CD4-positive, CD25-positive, alpha-beta regulatory T cell (primary cell): Measurements from ENCODE around the gene MROH9. TPM values are rescaled to one million over a fixed set of nuclear protein-coding genes. Genes with fewer than 3 reads are reported as not detected.

Source experiments
- ATAC-seq, 2 donors: fragments of 150-1000 bp; cut with Tn5 transposase; one replicate each; pipeline ENCODE4 v1.10.0; 2021; ENCODE audit warnings: low read depth in 2 of 2, moderate number of reproducible peaks in 2 of 2, moderate library complexity in 1 of 2
- DNase-seq, 3 donors: peaks; one replicate each; pipeline versions ENCODE4 v3.0.0 to v3.0.0-alpha.2; 2012 to 2022; ENCODE audit warnings: mixed read lengths in 1 of 3
- H3K27ac ChIP-seq: one replicate; pipeline ENCODE4 v1.7.0; 2013; ENCODE audit warnings: mild to moderate bottlenecking, low read length; ENCODE audit not compliant: insufficient read depth, poor library complexity, severe bottlenecking
- H3K27me3 ChIP-seq: one replicate; pipeline ENCODE4 v1.7.0; 2013; ENCODE audit warnings: low read length; ENCODE audit not compliant: control insufficient read depth, insufficient read depth
- H3K36me3 ChIP-seq: one replicate; pipeline ENCODE4 v1.7.0; 2013; ENCODE audit warnings: mild to moderate bottlenecking, low read length, moderate library complexity; ENCODE audit not compliant: control insufficient read depth, insufficient read depth
- H3K4me1 ChIP-seq: 2 replicates; pipeline ENCODE4 v1.7.0; 2013; ENCODE audit warnings: mild to moderate bottlenecking, low read length; ENCODE audit not compliant: insufficient read depth, control insufficient read depth, poor library complexity, severe bottlenecking
- H3K4me3 ChIP-seq: one replicate; pipeline ENCODE4 v1.7.0; 2013; ENCODE audit warnings: low read depth, mild to moderate bottlenecking, low read length, moderate library complexity
- H3K9me3 ChIP-seq, 2 experiments: 1 replicate in 1 of 2; 2 replicates in 1 of 2; pipeline ENCODE4 v1.7.0; 2013; ENCODE audit warnings: low read length in 2 of 2, mild to moderate bottlenecking in 1 of 2, moderate library complexity in 1 of 2; ENCODE audit not compliant: control insufficient read depth in 2 of 2
- H3K27ac Mint-ChIP-seq, 3 donors: one replicate each; pipeline ENCODE4 v1.8.0; 2020 to 2022; ENCODE audit warnings: mild to moderate bottlenecking in 3 of 3, mixed read lengths in 3 of 3, moderate library complexity in 2 of 3
- H3K27me3 Mint-ChIP-seq: one replicate; pipeline ENCODE4 v1.8.0; 2022; ENCODE audit warnings: mild to moderate bottlenecking, mixed read lengths
- H3K36me3 Mint-ChIP-seq: one replicate; pipeline ENCODE4 v1.8.0; 2020; ENCODE audit warnings: mixed read lengths
- H3K4me1 Mint-ChIP-seq, 4 donors: one replicate each; pipeline ENCODE4 v1.8.0; 2020 to 2022; ENCODE audit warnings: mixed read lengths in 4 of 4, mild to moderate bottlenecking in 1 of 4
- H3K4me3 Mint-ChIP-seq, 4 donors: one replicate each; pipeline ENCODE4 v1.8.0; 2020 to 2022; ENCODE audit warnings: mild to moderate bottlenecking in 4 of 4, mixed read lengths in 4 of 4, moderate library complexity in 3 of 4
- H3K9me3 Mint-ChIP-seq, 7 donors: one replicate each; pipeline ENCODE4 v1.8.0; 2020 to 2022; ENCODE audit warnings: mixed read lengths in 7 of 7, mild to moderate bottlenecking in 3 of 7, moderate library complexity in 2 of 7
- polyA plus RNA-seq, 4 donors: library from polyadenylated mRNA; unstranded; fragments of 300-500 nt; fragmentation: Illumina TruSeq; gene quantifications; one replicate each; pipeline ENCODE4 v1.2.3, GENCODE V29; 2021
- total RNA-seq: library from RNA; stranded (reverse); gene quantifications from one replicate; pipeline ENCODE4 v1.2.3, GENCODE V29; 2022

The MROH9 gene
- total and polyA plus RNA-seq, 5 donors from 2014 or later: not detected

- Mint-ChIP-seq H3K4me3 (no peak overlapping the region), H3K4me1 (no peaks in the 10 kb centered on the region), H3K27me3 (peaks cover 4% of the 10 kb centered on the region), H3K27ac (no peak overlapping the region), H3K36me3 (no peaks in the 10 kb centered on the region), H3K9me3 (peaks cover 0 to 10% (median 1%) of the 10 kb centered on the region in 7 donors)
- no peaks in the 10 kb centered on the region for H3K4me1 ChIP-seq
- no peaks in the 10 kb centered on the region for H3K36me3 ChIP-seq
- DNase-seq (no peak), ATAC-seq (no peak)
- no peaks in the 10 kb centered on the region for H3K27me3 ChIP-seq
- H3K9me3 ChIP-seq: no peaks in the 10 kb centered on the region
- no peak overlapping the region for H3K27ac ChIP-seq
- H3K4me3 ChIP-seq: no peak overlapping the region
Measured at GRCh38 chr1:171017426-171017825, 82.1 kb downstream of the MROH9 start.

GRCh38 chr1:171019971-171020370 lies 84.6 kb downstream of the MROH9 start:
- no peak for ATAC-seq
- Histone ChIP-seq H3K4me1 (no peaks in the 10 kb centered on the region), H3K9me3 (no peaks in the 10 kb centered on the region), H3K36me3 (no peaks in the 10 kb centered on the region), H3K27me3 (no peaks in the 10 kb centered on the region), H3K4me3 (no peak overlapping the region), H3K27ac (no peak overlapping the region)
- DNase-seq: no peak
- Mint-ChIP-seq H3K4me3 (no peak overlapping the region), H3K27me3 (peaks cover 4% of the 10 kb centered on the region), H3K27ac (no peak overlapping the region), H3K9me3 (peaks cover 0 to 10% (median 1%) of the 10 kb centered on the region in 7 donors), H3K36me3 (no peaks in the 10 kb centered on the region), H3K4me1 (no peaks in the 10 kb centered on the region)

- H3K4me3 Mint-ChIP-seq: no peak overlapping the region
- H3K36me3 Mint-ChIP-seq: no peaks in the 10 kb centered on the region
- ATAC-seq: no peak
- no peak overlapping the region for H3K27ac Mint-ChIP-seq
- H3K4me1 Mint-ChIP-seq: no peaks in the 10 kb centered on the region
- H3K27me3 Mint-ChIP-seq: no peaks in the 10 kb centered on the region
- Histone ChIP-seq H3K4me1 (no peaks in the 10 kb centered on the region), H3K27me3 (no peaks in the 10 kb centered on the region), H3K36me3 (no peaks in the 10 kb centered on the region), H3K4me3 (no peak overlapping the region), H3K27ac (no peak overlapping the region), H3K9me3 (no peaks in the 10 kb centered on the region)
- peaks cover 0 to 7% (median 3%) of the 10 kb centered on the region in 7 donors for H3K9me3 Mint-ChIP-seq
- no peak for DNase-seq
Measured at GRCh38 chr1:171032822-171033702, 97.7 kb downstream of the MROH9 start.

- no peak for DNase-seq
- H3K27ac Mint-ChIP-seq: no peak overlapping the region
- H3K27me3 ChIP-seq: no peaks in the 10 kb centered on the region
- no peaks in the 10 kb centered on the region for H3K4me1 Mint-ChIP-seq
- H3K4me1 ChIP-seq: no peaks in the 10 kb centered on the region
- H3K36me3 Mint-ChIP-seq: no peaks in the 10 kb centered on the region
- no peak overlapping the region for H3K27ac ChIP-seq
- H3K9me3 Mint-ChIP-seq: peaks cover 0 to 6% (median 0%) of the 10 kb centered on the region in 7 donors
- ATAC-seq: no peak
- H3K36me3 ChIP-seq: no peaks in the 10 kb centered on the region
- H3K4me3 ChIP-seq: no peak overlapping the region
- H3K27me3 Mint-ChIP-seq: no peaks in the 10 kb centered on the region
- H3K4me3 Mint-ChIP-seq: no peak overlapping the region
- no peaks in the 10 kb centered on the region for H3K9me3 ChIP-seq
Measured at GRCh38 chr1:171037626-171038025, 102.3 kb downstream of the MROH9 start.

- Histone ChIP-seq H3K4me1 (no peaks in the 10 kb centered on the region), H3K36me3 (no peaks in the 10 kb centered on the region), H3K9me3 (no peaks in the 10 kb centered on the region), H3K4me3 (no peak overlapping the region), H3K27ac (no peak overlapping the region), H3K27me3 (no peaks in the 10 kb centered on the region)
- H3K27ac Mint-ChIP-seq: no peak overlapping the region
- ATAC-seq (no peak), DNase-seq (no peak)
- no peaks in the 10 kb centered on the region for H3K4me1 Mint-ChIP-seq
- no peak overlapping the region for H3K4me3 Mint-ChIP-seq
- peaks cover 0 to 10% (median 0%) of the 10 kb centered on the region in 7 donors for H3K9me3 Mint-ChIP-seq
- H3K27me3 Mint-ChIP-seq: no peaks in the 10 kb centered on the region
- no peaks in the 10 kb centered on the region for H3K36me3 Mint-ChIP-seq
Measured at GRCh38 chr1:171038284-171038683, 103.0 kb downstream of the MROH9 start.

- no peaks in the 10 kb centered on the region for H3K27me3 Mint-ChIP-seq
Measured at GRCh38 chr1:171048014-171048413, 112.7 kb downstream of the MROH9 start.

GRCh38 chr1:171052977-171053376 lies 117.6 kb downstream of the MROH9 start:
- Histone ChIP-seq H3K4me3 (no peak overlapping the region), H3K36me3 (no peaks in the 10 kb centered on the region), H3K27me3 (no peaks in the 10 kb centered on the region), H3K27ac (no peak overlapping the region), H3K4me1 (no peaks in the 10 kb centered on the region), H3K9me3 (no peaks in the 10 kb centered on the region)
- Mint-ChIP-seq H3K9me3 (peaks cover 1 to 11% (median 4%) of the 10 kb centered on the region in 7 donors), H3K4me1 (no peaks in the 10 kb centered on the region), H3K27ac (no peak overlapping the region), H3K36me3 (no peaks in the 10 kb centered on the region), H3K4me3 (no peak overlapping the region), H3K27me3 (no peaks in the 10 kb centered on the region)
- ATAC-seq (no peak), DNase-seq (no peak)

More at GRCh38 chr1:171048014-171048413, 112.7 kb downstream of the MROH9 start:
- ATAC-seq (no peak), DNase-seq (no peak)
- Mint-ChIP-seq H3K36me3 (no peaks in the 10 kb centered on the region), H3K4me1 (no peaks in the 10 kb centered on the region), H3K4me3 (no peak overlapping the region), H3K9me3 (peaks cover under 1 to 28% (median 5%) of the 10 kb centered on the region in 7 donors), H3K27ac (no peak overlapping the region)
- Histone ChIP-seq H3K4me3 (no peak overlapping the region), H3K27me3 (no peaks in the 10 kb centered on the region), H3K9me3 (no peaks in the 10 kb centered on the region), H3K36me3 (no peaks in the 10 kb centered on the region), H3K4me1 (no peaks in the 10 kb centered on the region), H3K27ac (no peak overlapping the region)
